Measurements from ENCODE around the gene ERMP1.
"Not testable (repeated sequence)": the region's sequence is repeated elsewhere in the genome, so short reads cannot be mapped to it uniquely, and the experiment has no call there.

The ERMP1 gene

DNA sequence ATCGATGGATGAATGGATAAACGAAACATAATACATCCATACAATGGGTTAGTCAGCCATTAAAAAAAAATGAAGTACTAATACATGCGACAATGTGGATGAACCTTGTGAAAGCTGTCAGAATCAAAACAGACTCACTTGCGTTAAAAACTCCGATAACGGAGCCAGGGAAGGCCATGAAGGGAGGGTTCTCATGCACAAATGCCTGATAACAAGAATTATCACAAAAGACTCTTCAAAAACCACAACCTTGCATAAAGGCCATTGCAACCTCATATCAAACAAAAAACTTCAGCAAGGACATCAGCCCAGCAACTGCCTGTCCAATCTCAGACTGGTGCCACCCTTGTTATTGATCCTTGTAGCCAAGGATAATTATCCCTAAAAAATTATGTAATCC lies 13.7 kb downstream of the ERMP1 start:
- in situ Hi-C loops (cut with MboI; ENCODE audit: low sequenced_read_pairs): no loop called here

DNA sequence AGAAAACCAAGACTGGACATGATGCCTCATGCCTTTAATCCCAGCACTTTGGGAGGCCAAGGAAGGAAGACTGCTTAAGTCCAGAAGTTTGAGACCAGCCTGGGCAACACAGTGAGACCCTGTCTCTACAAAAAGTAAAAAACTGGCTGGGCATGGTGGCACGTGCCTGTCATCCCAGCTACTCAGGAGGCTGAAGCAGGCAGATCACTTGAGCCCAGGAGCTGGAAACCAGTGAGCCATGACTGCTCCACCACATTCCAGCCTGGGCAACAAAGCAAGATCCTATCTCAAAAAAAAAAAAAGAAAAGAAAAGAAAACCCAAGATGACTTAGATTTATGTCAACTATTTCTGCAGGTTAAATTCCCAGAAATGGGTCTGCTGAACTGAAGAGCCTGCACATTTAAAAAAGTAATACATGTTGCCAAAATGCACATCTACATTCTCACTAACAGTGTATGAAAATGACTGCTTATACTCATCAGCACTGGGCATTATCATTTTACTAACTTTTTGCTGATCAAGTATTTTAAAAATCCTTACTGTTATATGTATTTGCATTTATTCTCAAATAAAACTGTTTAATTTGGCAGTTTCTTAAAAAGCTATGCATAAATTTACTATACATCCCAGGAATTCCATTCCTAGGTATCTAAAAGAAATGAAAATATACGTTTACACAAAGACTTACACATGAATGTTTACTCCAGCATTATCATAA lies 14.3 kb downstream of the ERMP1 start:
- in situ Hi-C loops (cut with MboI; ENCODE audit: low sequenced_read_pairs): no loop called here

DNA sequence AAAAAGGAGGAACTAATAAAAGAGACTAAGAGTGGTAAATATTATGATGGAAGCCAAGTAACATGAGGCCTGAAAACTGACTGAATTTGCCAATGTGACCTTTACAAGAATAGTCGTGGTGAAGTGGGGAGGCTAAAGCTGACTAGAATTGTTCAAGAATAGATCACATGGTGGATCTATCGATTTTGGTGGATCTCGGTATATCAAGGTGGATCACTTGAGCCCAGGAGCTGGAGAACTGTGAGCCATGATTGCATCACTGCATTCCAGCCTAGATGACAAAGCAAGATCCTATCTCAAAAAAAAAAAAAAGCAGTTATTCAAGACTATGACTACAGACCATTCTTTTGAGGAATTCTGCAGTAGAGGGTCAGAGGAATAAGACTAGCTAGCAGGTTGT lies 15.1 kb downstream of the ERMP1 start:
- in situ Hi-C loops (cut with MboI; ENCODE audit: low sequenced_read_pairs): no loop called here

DNA sequence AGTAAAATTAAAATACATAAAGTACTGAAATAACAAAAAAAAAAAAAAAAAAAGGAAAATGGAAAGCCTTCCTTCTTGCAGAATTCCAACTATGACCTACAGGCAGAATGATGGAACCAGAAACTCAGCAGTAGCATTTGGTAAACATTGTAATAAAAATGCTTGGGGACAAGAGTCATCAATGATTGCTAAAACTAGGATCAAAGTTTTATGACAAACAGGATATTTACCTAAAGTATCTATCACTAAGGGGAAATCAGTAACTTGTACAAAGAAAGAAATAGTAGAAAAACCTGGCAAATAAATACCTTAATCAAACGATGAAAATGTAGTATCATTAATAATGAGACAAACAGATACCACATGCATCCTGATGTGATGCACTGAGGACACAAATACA lies 17.5 kb downstream of the ERMP1 start:
- in situ Hi-C loops (cut with MboI; ENCODE audit: low sequenced_read_pairs): no loop called here

DNA sequence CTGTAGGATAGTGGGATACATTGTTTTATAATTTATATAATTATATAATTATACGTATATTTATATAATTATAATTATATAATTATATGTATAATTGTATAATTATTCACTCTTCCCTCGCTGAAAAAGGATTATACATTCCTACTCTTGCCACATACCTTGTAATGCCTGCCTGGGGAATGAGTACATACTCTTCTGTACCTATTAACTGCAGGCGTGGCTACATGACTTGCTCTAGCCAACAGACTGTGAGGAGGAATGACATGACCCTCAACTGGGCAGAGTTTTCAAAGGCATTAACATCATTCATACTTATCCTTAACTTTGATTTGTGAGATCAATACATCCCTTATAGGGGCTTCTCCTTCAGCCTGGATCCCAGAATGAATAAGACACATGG lies 19.1 kb downstream of the ERMP1 start:
- in situ Hi-C loops (cut with MboI; ENCODE audit: low sequenced_read_pairs): no loop called here

DNA sequence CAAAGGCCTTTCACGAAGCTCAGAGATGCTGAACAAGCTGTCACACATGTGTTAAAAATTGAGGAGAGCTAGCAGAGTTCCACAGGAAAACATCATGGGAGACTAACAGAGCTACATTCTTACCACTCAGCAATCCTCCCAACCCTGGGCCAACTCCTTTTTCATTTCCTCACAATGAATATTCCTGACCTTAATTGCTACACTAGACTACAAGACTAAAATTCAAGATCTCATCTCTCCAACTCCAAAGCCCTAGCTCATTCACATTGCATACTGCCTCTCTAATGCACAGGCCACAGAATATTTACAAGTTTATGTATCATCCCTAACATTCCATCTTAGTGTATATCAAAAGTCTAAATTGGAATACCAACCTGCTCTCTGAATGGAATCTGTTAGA lies 21.2 kb downstream of the ERMP1 start:
- in situ Hi-C loops (cut with MboI; ENCODE audit: low sequenced_read_pairs): no loop called here

DNA sequence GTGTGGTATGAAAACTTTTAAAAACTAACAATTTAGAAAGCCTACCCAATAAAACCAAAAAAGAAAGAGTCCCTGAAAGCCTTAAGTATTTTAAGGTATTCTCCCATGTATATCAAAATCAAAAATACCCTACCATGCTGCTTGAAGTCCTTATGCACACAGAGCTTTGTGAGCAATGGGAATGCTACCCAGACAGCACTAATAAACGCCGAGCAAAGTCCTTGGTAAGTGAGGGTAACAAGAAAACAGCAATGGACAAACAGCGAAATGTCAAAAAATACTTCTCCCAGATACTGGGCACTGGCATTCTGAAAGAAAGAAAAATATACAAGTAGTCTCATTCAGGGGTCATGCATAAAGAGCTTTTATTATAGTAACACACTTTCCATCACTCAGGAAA lies 27.4 kb downstream of the ERMP1 start:
- in situ Hi-C loops (cut with MboI; ENCODE audit: low sequenced_read_pairs): no loop called here

DNA sequence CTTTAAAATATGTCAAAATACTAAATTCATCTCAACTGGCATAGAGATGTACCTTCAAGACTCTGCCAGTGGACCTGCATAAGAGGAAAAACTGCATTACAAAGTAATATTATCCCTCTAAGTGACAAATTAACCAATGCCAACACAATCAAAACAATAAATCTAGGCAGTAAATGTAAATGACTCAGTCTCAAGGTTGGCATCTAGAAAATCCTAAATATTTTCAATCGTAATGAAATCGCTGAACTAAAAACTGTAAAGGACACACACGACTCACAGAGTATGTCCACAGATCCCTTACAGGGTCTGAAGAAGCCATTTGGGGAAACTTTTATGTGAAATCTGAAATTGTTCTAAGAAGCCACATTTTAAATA lies 31.2 kb downstream of the ERMP1 start:
- in situ Hi-C loops (cut with MboI; ENCODE audit: low sequenced_read_pairs): no loop called here

DNA sequence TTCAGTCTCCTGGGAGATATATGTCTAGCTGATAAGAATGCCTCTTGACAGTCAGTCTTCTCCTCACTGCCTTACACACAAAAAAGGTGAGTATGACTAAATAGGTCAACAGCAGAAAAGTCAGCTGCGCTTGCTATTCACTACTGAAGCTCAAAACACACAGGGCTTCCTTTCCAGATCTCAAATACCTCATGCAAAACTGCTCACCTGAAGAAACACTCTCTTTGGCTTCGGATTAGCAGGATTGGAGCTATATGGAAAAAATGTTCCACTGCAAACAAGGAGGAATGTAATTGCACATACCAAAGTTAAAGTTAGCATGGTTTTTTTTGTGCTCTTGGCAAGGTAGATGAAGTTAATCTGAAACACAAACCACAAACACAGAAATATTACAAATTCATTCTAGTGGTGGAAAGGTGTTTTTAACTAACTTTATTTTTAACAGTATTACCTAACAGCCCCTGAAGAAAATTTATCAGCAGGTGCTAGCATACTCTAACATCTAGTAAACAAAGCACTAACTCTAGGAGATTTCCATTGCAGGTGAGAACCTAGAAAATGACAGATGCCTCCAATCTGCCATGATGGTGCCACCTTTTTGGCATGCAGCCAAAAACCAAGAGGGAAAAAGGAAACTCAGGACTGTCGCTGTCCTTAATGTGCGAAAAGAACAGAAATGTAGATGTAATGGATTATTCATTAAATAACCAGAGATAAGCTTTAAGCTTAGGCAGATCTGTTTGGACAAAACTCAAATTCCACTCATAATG lies 31.8 kb downstream of the ERMP1 start:
- in situ Hi-C loops (cut with MboI; ENCODE audit: low sequenced_read_pairs): no loop called here

DNA sequence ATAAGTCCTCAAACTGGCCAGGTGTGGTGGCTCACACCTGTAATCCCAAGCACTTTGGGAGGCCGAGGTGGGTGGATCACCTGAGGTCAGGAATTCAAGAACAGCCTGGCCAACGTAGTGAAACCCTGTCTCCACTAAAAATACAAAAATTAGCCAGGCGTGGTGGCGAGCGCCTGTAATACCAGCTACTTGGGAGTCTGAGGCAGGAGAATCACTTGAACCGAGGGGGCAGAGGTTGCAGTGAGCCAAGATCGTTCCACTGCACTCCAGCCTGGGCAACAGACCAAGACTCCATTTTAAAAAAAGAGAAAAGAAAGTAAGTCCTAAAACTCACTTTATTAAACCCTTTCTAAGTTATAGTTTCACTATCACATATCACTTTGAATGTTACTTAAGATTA lies 32.5 kb downstream of the ERMP1 start:
- in situ Hi-C loops (cut with MboI; ENCODE audit: low sequenced_read_pairs): not testable (repeated sequence)

DNA sequence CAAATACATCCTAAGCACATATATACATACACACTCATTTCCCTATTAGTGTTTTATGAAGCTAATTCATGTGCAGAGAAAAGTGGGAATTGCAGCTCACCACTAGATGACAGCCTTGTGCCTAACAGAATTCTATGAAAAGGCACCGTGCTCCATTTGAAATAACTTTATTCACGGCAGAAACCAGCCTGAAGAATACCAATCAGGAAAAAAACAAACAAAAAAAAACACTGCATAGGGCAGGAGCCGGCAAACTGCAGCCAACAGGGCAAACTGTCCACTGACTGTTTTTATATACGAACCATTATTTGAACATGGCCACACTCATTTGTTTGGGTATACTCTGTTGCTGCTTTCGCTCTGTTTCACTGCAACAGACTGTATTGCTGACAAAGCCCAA lies 33.6 kb downstream of the ERMP1 start:
- in situ Hi-C loops (cut with MboI; ENCODE audit: low sequenced_read_pairs): no loop called here

DNA sequence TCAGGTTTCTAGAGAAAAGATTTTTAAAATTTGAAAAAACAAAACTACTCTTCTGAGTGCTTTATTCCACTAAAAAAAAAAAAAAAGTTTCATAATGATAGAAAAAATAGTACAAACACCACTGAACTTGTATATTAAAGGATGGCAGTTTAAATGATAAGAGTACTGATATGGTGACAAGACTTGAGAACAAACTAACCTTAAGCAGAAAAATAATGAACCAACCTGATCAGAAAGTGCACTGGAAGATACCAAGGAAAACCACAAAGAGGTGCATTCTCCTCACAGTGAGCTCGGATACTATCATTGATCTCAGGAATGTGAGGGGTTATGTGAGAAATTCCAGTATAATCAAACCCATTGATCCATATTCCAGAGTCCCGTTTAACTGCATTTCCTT lies 34.3 kb downstream of the ERMP1 start:
- in situ Hi-C loops (cut with MboI; ENCODE audit: low sequenced_read_pairs): no loop called here

DNA sequence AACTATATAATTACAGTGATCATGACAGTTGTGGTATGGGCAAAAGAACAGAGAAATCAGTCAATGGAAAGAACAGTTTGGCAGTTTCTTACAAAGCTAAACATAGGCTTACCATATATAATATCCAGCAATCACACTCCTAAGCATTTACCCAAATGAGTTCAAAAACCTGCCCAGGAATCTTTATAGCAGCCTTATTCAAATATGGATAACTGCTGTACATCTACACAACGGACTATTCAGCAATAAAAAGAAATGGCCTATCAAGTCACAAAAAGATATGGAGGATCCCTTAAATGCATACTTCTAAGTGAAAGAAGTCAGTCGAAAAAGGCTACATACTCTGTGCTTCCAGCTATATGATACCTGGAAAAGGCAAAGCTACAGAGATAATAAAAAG lies 36.6 kb downstream of the ERMP1 start:
- in situ Hi-C loops (cut with MboI; ENCODE audit: low sequenced_read_pairs): no loop called here

DNA sequence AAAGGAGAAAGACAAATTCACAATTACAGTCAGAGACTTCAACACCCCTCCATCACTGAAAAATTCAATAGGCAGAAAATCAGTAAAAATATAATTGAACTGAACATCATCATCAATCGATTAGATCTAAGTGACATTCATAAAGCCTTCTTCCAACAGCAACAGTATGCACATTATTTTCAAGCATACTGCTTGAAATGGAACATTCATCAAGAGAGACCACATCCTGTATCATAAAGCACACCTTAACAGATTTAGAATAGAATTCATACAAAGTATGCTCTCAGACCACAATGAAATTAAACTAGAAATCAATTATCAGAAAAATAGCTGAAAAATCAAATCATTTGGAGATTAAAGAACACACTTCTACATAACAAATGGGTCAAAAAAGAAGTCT lies 39.1 kb downstream of the ERMP1 start:
- in situ Hi-C loops (cut with MboI; ENCODE audit: low sequenced_read_pairs): no loop called here

DNA sequence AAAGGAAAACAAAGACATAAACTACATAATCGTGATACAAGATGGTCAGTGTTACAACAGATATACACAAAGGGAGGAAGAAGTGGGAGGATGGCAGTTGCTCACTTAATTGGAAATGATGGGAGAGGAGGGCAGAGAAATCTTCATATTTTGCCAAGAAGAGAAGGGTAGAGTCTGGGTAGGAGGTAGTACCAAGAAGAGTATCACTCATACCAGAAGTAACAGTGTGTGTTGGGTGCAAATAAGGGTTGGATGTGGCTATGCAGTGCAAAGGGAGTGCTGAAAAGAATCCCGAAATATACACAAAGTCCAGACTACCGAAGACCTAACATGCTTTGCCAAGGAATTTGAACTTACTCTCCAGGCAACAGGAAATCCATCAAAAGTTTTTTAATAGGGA lies 41.0 kb downstream of the ERMP1 start:
- in situ Hi-C loops (cut with MboI; ENCODE audit: low sequenced_read_pairs): no loop called here

DNA sequence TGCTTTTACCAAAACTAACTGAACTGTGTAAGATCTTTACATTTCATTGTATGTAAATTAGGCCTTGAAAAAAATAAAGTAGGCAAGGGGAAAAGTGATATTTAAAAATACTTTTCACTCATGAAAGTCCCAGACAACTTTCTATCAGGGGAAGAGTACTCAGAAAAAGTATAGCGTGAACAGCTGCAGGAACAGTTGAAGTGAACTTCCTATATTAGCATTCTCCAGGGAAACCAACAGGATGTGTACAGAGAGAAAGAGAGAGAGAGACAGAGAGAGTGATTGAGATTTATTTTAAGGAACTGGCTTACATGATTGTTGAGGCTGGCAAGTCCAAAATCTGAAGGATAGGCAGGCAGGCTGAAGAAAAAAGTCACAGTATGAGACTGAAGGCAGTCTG lies 42.0 kb downstream of the ERMP1 start:
- in situ Hi-C loops (cut with MboI; ENCODE audit: low sequenced_read_pairs): no loop called here

DNA sequence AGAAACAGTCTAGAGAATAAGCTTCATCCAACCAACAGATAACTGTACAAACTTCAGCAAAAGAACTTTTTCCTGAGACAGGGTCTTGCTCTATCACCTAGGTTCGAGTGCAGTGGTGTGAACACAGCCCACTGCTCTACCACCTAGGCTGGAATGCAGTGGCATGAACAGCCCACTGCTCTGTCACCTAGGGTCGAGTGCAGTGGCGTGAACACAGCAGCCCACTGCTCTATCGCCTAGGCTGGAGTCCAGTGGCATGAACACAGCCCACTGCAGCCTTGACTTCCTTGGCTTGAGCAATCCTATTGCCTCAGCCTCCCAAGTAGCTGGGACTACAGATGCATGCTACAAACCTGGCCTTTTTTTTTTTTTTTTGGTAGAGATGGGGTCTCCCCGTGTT lies 43.4 kb downstream of the ERMP1 start:
- in situ Hi-C loops (cut with MboI; ENCODE audit: low sequenced_read_pairs): no loop called here

DNA sequence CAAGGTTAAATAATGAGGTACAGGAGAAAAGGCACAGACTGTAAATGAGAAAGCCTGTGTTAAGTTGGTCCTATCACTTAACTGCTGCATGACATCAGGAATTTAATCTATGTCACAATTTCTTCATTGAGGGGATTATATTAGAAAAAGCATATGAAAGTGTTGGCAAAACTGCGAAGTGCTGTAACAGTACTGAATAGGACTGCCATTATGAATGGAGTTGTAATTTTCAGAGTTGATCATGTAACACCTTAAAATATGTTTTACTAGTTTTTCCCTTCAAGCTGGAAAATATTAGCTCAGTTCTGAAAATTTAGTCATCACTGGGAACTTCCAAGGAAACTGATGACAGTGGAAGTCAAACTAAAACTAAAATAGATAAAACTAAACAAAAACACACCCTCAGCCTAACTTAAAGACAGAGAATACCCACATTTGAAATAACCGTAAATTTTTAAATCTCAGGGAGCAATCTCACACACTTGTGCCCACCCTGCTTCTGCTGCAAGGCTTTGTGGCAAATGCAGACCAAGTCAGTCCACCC lies 45.1 kb downstream of the ERMP1 start:
- in situ Hi-C loops (cut with MboI; ENCODE audit: low sequenced_read_pairs): no loop called here

DNA sequence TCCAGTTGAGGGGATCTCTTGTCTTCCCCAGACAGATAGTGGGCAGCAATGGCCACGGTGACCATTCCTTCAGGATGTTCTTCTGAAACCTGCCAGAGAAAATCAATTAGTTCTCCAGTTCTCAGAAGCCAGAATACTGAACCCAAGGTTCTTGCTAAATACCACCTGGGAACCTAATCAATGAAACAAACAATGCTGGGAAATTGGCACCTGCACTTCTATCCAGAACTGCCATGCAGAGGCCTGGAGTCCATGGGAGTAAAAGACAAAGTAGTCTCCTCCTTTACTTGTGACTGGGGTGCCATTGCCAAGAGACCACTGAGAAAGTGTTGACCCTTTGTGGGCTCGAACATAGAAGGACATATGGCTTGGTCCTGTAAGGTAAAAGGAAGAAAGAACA lies 45.7 kb downstream of the ERMP1 start:
- in situ Hi-C loops (cut with MboI; ENCODE audit: low sequenced_read_pairs): no loop called here

DNA sequence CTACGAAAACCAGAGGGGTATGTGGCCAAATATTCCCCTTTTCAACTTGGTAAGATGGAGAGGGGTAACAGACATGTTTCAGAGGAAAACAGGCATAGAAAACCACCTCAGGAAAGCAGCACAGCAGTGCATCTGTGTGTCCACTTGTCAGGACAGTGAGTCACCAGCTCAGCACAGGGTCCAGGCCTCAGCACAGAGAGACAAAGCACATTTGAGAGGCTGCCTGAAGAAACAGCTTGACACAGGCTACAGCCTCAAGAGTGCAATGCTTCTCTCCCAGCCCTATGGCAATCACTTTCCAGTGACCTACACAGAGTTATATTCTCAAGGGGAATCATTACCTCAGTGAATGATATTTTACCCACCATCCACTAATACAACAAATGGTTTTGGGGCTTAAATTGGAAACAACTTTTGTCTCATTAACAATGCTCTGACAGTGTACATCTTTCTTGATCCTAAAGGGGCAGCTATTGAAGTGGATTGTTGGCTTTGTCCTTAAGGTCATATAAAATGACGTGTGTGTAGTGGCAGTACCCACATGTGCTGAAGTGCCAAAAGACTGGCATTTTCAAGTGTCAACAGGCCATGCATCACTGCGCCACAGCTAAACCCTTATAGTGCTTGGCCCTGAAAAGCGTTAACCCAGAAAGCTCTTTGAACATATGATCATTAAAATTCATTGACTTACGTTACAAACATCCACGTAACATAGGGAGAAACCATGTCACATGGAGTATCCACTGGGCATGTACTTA lies 46.4 kb downstream of the ERMP1 start:
- in situ Hi-C loops (cut with MboI; ENCODE audit: low sequenced_read_pairs): no loop called here

DNA sequence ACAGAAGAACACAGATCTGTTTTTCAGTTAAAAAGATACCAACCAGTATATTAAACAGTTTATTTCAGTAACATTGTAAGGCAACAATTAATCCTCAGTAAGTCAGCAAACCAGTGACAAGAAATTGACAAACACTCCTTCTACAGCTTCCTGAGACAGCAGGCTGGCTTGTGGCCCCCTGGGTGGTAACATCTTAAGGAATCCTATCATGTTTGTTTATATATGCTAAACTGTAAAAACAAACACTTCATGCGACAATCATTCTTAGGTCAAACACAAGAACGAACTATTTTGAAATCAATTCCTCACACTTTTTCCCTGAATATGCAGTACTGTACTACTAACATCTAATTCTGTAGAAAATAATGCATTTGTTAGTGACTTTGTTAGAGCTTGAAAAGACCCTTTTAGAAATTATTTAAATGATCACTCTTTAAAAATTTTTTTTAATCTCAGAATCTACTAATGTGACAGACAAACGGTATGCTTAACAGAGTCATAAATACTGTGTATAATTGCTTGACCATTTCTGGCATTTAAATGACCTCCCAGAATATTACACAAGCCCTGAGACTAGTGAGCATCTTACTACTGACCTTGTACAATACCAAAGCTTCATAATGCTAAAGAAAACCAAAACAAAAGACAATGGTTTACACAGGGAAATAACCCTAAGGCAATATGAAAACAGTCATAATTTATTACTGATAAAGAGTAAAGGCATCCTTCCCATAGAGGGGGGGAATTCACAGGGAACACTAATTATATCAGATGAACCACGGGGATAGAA lies 48.2 kb downstream of the ERMP1 start:
- in situ Hi-C loops (cut with MboI; ENCODE audit: low sequenced_read_pairs): no loop called here

Data from HL-60/S4 treated with phorbol 12-myristate 13-acetate at 8.2 ng/mL for 4 days and 3 days (cell line).